HUES64 (cell line): ENCODE measurements around the gene NOC4L.
"Not testable (repeated sequence)": the region's sequence is repeated elsewhere in the genome, so short reads cannot be mapped to it uniquely, and the experiment has no call there.

Source experiments
- H3K27ac ChIP-seq: 2 replicates; pipeline ENCODE4 v1.7.0; 2013; ENCODE audit warnings: low read depth, low read length, inconsistent platforms
- H3K27me3 ChIP-seq: 2 replicates; pipeline ENCODE4 v1.6.1; 2013; ENCODE audit warnings: mild to moderate bottlenecking, low read length; ENCODE audit not compliant: insufficient read depth
- H3K36me3 ChIP-seq: 2 replicates; pipeline ENCODE4 v1.6.1; 2013; ENCODE audit warnings: mild to moderate bottlenecking, low read length; ENCODE audit not compliant: insufficient read depth
- H3K4me1 ChIP-seq: 2 replicates; pipeline ENCODE4 v1.6.1; 2013; ENCODE audit warnings: mild to moderate bottlenecking, low read length, moderate library complexity; ENCODE audit not compliant: insufficient read depth
- H3K4me3 ChIP-seq: 2 replicates; pipeline ENCODE4 v1.5.1; 2013; ENCODE audit warnings: mild to moderate bottlenecking, low read length, moderate library complexity
- H3K9ac ChIP-seq: 2 replicates; pipeline ENCODE4 v1.6.1; 2013; ENCODE audit warnings: mild to moderate bottlenecking, low read depth, low read length
- H3K9me3 ChIP-seq: 2 replicates; pipeline ENCODE4 v1.6.1; 2013; ENCODE audit warnings: low read depth, low read length; ENCODE audit not compliant: insufficient read depth
- WGBS: fragments of 150-250, 120-280 bp; methylation state at CpG from one replicate; pipeline ENCODE4 v1.1.7; 2013; ENCODE audit warnings: missing lambda C conversion rate; 5-methylcytosine and 5-hydroxymethylcytosine counted together

Gene NOC4L

GRCh38 chr12:132188916-132189325 is 44.7 kb downstream of the NOC4L start:
- Histone ChIP-seq H3K4me3 (peak overlapping the region; percentile 50), H3K4me1 (no peaks in the 10 kb centered on the region), H3K9ac (no peak overlapping the region), H3K27me3 (peaks cover 78% of the 10 kb centered on the region), H3K27ac (no peak overlapping the region), H3K9me3 (peaks cover 15% of the 10 kb centered on the region), H3K36me3 (no peaks in the 10 kb centered on the region)
- 53% methylated on average over 20 of the region's 20 CpGs for WGBS

- Histone ChIP-seq H3K9me3 (peaks cover 19% of the 10 kb centered on the region), H3K36me3 (no peaks in the 10 kb centered on the region), H3K4me3 (peak overlapping the region; percentile 50), H3K9ac (no peak overlapping the region), H3K4me1 (no peaks in the 10 kb centered on the region), H3K27ac (no peak overlapping the region), H3K27me3 (peaks cover 81% of the 10 kb centered on the region)
- WGBS, result 26% methylated on average over 69 of the region's 69 CpGs
These were observed 45.2 kb downstream of the NOC4L start for GRCh38 chr12:132189378-132190011.

- H3K36me3 ChIP-seq, result no peaks in the 10 kb centered on the region
- H3K4me1 ChIP-seq, result no peaks in the 10 kb centered on the region
- 60% methylated on average over 59 of the region's 59 CpGs for WGBS
- H3K27me3 ChIP-seq, result peaks cover 75% of the 10 kb centered on the region
- no peak overlapping the region for H3K9ac ChIP-seq
- peak overlapping the region; percentile 50 for H3K4me3 ChIP-seq
- H3K9me3 ChIP-seq, result peaks cover 26% of the 10 kb centered on the region
- H3K27ac ChIP-seq, result no peak overlapping the region
These were observed 45.9 kb downstream of the NOC4L start for GRCh38 chr12:132190012-132190755.

GRCh38 chr12:132190834-132191500 is 46.7 kb downstream of the NOC4L start:
- H3K36me3 ChIP-seq, result no peaks in the 10 kb centered on the region
- WGBS, result 87% methylated on average over 30 of the region's 30 CpGs
- no peaks in the 10 kb centered on the region for H3K4me1 ChIP-seq
- H3K27ac ChIP-seq, result no peak overlapping the region
- H3K9ac ChIP-seq, result no peak overlapping the region
- peaks cover 69% of the 10 kb centered on the region for H3K27me3 ChIP-seq
- peaks cover 30% of the 10 kb centered on the region for H3K9me3 ChIP-seq
- H3K4me3 ChIP-seq, result no peak overlapping the region

GRCh38 chr12:132191715-132192553 is 47.7 kb downstream of the NOC4L start:
- Histone ChIP-seq H3K36me3 (no peaks in the 10 kb centered on the region), H3K9me3 (peaks cover 34% of the 10 kb centered on the region), H3K4me3 (no peak overlapping the region), H3K27me3 (peaks cover 64% of the 10 kb centered on the region), H3K27ac (no peak overlapping the region), H3K4me1 (no peaks in the 10 kb centered on the region), H3K9ac (no peak overlapping the region)
- 77% methylated on average over 31 of the region's 31 CpGs for whole genome bisulfite sequencing

GRCh38 chr12:132194056-132194455 is 49.8 kb downstream of the NOC4L start:
- WGBS, result 50% methylated on average over 10 of the region's 10 CpGs
- Histone ChIP-seq H3K4me1 (no peaks in the 10 kb centered on the region), H3K27ac (no peak overlapping the region), H3K9me3 (peaks cover 38% of the 10 kb centered on the region), H3K27me3 (peaks cover 43% of the 10 kb centered on the region), H3K9ac (no peak overlapping the region), H3K36me3 (no peaks in the 10 kb centered on the region), H3K4me3 (no peak overlapping the region)

GRCh38 chr12:132194556-132194955 is 50.3 kb downstream of the NOC4L start:
- Histone ChIP-seq H3K27ac (no peak overlapping the region), H3K9me3 (peaks cover 38% of the 10 kb centered on the region), H3K9ac (no peak overlapping the region), H3K4me1 (no peaks in the 10 kb centered on the region), H3K4me3 (no peak overlapping the region), H3K36me3 (no peaks in the 10 kb centered on the region), H3K27me3 (peaks cover 38% of the 10 kb centered on the region)
- 68% methylated on average over 8 of the region's 8 CpGs for WGBS

- H3K27ac ChIP-seq, H3K4me3 ChIP-seq, H3K4me1 ChIP-seq, H3K36me3 ChIP-seq, H3K9ac ChIP-seq: not testable (repeated sequence)
- H3K27me3 ChIP-seq, result peaks cover 31% of the 10 kb centered on the region
- H3K9me3 ChIP-seq, result peaks cover 44% of the 10 kb centered on the region
- 91% methylated on average over 12 of the region's 12 CpGs for WGBS
These were observed 51.0 kb downstream of the NOC4L start for GRCh38 chr12:132195242-132195641.

- no peak overlapping the region for H3K9ac ChIP-seq
- H3K4me1 ChIP-seq, result no peaks in the 10 kb centered on the region
- no peak overlapping the region for H3K4me3 ChIP-seq
- 84% methylated on average over 32 of the region's 32 CpGs for WGBS
- H3K27me3 ChIP-seq, result peaks cover 21% of the 10 kb centered on the region
- H3K27ac ChIP-seq, result no peak overlapping the region
- peaks cover 48% of the 10 kb centered on the region for H3K9me3 ChIP-seq
- no peaks in the 10 kb centered on the region for H3K36me3 ChIP-seq
These were observed 52.0 kb downstream of the NOC4L start for GRCh38 chr12:132196038-132196872.

- Histone ChIP-seq H3K27me3 (peaks cover 14% of the 10 kb centered on the region), H3K27ac (no peak overlapping the region), H3K4me3 (no peak overlapping the region), H3K9ac (no peak overlapping the region), H3K36me3 (no peaks in the 10 kb centered on the region), H3K4me1 (no peaks in the 10 kb centered on the region), H3K9me3 (peaks cover 50% of the 10 kb centered on the region)
- 87% methylated on average over 22 of the region's 22 CpGs for WGBS
These were observed 52.7 kb downstream of the NOC4L start for GRCh38 chr12:132196873-132197390.
